CD4-positive, CD25-positive, alpha-beta regulatory T cell (primary cell): Measurements from ENCODE around the gene POLR2E. TPM values are rescaled to one million over a fixed set of nuclear protein-coding genes. Genes with fewer than 3 reads are reported as not detected.

Experiments used
- ATAC-seq, 2 donors: fragments of 150-1000 bp; cut with Tn5 transposase; one replicate each; pipeline ENCODE4 v1.10.0; 2021; ENCODE audit warnings: low read depth in 2 of 2, moderate number of reproducible peaks in 2 of 2, moderate library complexity in 1 of 2
- DNase-seq, 3 donors: peaks; one replicate each; pipeline versions ENCODE4 v3.0.0 to v3.0.0-alpha.2; 2012 to 2022; ENCODE audit warnings: mixed read lengths in 1 of 3
- H3K27ac ChIP-seq: one replicate; pipeline ENCODE4 v1.7.0; 2013; ENCODE audit warnings: mild to moderate bottlenecking, low read length; ENCODE audit not compliant: insufficient read depth, poor library complexity, severe bottlenecking
- H3K27me3 ChIP-seq: one replicate; pipeline ENCODE4 v1.7.0; 2013; ENCODE audit warnings: low read length; ENCODE audit not compliant: control insufficient read depth, insufficient read depth
- H3K36me3 ChIP-seq: one replicate; pipeline ENCODE4 v1.7.0; 2013; ENCODE audit warnings: mild to moderate bottlenecking, low read length, moderate library complexity; ENCODE audit not compliant: control insufficient read depth, insufficient read depth
- H3K4me1 ChIP-seq: 2 replicates; pipeline ENCODE4 v1.7.0; 2013; ENCODE audit warnings: mild to moderate bottlenecking, low read length; ENCODE audit not compliant: insufficient read depth, control insufficient read depth, poor library complexity, severe bottlenecking
- H3K4me3 ChIP-seq: one replicate; pipeline ENCODE4 v1.7.0; 2013; ENCODE audit warnings: low read depth, mild to moderate bottlenecking, low read length, moderate library complexity
- H3K9me3 ChIP-seq, 2 experiments: 1 replicate in 1 of 2; 2 replicates in 1 of 2; pipeline ENCODE4 v1.7.0; 2013; ENCODE audit warnings: low read length in 2 of 2, mild to moderate bottlenecking in 1 of 2, moderate library complexity in 1 of 2; ENCODE audit not compliant: control insufficient read depth in 2 of 2
- H3K27ac Mint-ChIP-seq, 3 donors: one replicate each; pipeline ENCODE4 v1.8.0; 2020 to 2022; ENCODE audit warnings: mild to moderate bottlenecking in 3 of 3, mixed read lengths in 3 of 3, moderate library complexity in 2 of 3
- H3K27me3 Mint-ChIP-seq: one replicate; pipeline ENCODE4 v1.8.0; 2022; ENCODE audit warnings: mild to moderate bottlenecking, mixed read lengths
- H3K36me3 Mint-ChIP-seq: one replicate; pipeline ENCODE4 v1.8.0; 2020; ENCODE audit warnings: mixed read lengths
- H3K4me1 Mint-ChIP-seq, 4 donors: one replicate each; pipeline ENCODE4 v1.8.0; 2020 to 2022; ENCODE audit warnings: mixed read lengths in 4 of 4, mild to moderate bottlenecking in 1 of 4
- H3K4me3 Mint-ChIP-seq, 4 donors: one replicate each; pipeline ENCODE4 v1.8.0; 2020 to 2022; ENCODE audit warnings: mild to moderate bottlenecking in 4 of 4, mixed read lengths in 4 of 4, moderate library complexity in 3 of 4
- H3K9me3 Mint-ChIP-seq, 7 donors: one replicate each; pipeline ENCODE4 v1.8.0; 2020 to 2022; ENCODE audit warnings: mixed read lengths in 7 of 7, mild to moderate bottlenecking in 3 of 7, moderate library complexity in 2 of 7
- polyA plus RNA-seq, 4 donors: library from polyadenylated mRNA; unstranded; fragments of 300-500 nt; fragmentation: Illumina TruSeq; gene quantifications; one replicate each; pipeline ENCODE4 v1.2.3, GENCODE V29; 2021
- total RNA-seq: library from RNA; stranded (reverse); gene quantifications from one replicate; pipeline ENCODE4 v1.2.3, GENCODE V29; 2022

The POLR2E gene
- total and polyA plus RNA-seq, 5 donors from 2014 or later: 72.4 to 145 (median 125) TPM

DNA sequence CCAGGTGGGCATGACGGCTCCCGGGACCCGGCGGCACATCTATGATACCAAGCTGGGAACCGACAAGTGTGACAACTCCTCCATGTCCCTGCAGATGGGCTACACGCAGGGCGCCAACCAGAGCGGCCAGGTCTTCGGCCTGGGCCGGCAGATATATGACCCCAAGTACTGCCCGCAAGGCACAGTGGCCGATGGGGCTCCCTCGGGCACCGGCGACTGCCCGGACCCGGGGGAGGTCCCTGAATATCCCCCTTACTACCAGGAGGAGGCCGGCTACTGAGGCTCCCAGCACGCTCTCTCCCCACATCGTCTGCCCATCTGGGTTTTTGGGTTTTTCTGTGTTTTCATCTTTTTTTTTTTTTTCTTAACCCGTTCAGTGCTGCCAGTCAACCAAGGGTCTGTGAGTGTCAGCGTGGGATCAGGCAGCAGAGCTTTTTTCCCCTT is 57.5 kb downstream of the POLR2E start:
- peaks cover 18% of the 10 kb centered on the region for H3K36me3 Mint-ChIP-seq
- peaks cover 0 to 69% (median 26%) of the 10 kb centered on the region in 4 donors for H3K4me1 Mint-ChIP-seq
- peaks cover 45% of the 10 kb centered on the region for H3K4me1 ChIP-seq
- no peaks in the 10 kb centered on the region for H3K27me3 Mint-ChIP-seq
- H3K27ac ChIP-seq: peak overlapping the region; percentile 63
- H3K4me3 ChIP-seq: peak overlapping the region; percentile 13
- peaks cover 35% of the 10 kb centered on the region for H3K36me3 ChIP-seq
- H3K9me3 Mint-ChIP-seq: peaks cover 0 to 2% (median 0%) of the 10 kb centered on the region in 7 donors
- H3K9me3 ChIP-seq: no peaks in the 10 kb centered on the region
- ATAC-seq (no peak), DNase-seq (no peak)
- peak overlapping the region; percentile 83 to 95 (median 84) for H3K27ac Mint-ChIP-seq
- H3K4me3 Mint-ChIP-seq: peak overlapping the region; percentile 73 to 99 (median 95)
- H3K27me3 ChIP-seq: no peaks in the 10 kb centered on the region

Other genes with a start within 250 kb of the POLR2E start
- gene ELANE, start 243.1 kb downstream of the POLR2E start, total RNA-seq: not detected
- gene ELANE, start 243.1 kb downstream of the POLR2E start, polyA plus RNA-seq: not detected
- 1.9 TPM for gene CFD, start 235.7 kb downstream of the POLR2E start, total RNA-seq
- 1 to 10 TPM; 2.0 to 6.4 (median 2.5) TPM for gene CFD, start 235.7 kb downstream of the POLR2E start, polyA plus RNA-seq
- 71.5 TPM for gene MED16, start 202.2 kb downstream of the POLR2E start, total RNA-seq
- gene MED16, start 202.2 kb downstream of the POLR2E start, polyA plus RNA-seq: 10 to 100 TPM; 61.9 to 91.7 (median 81.4) TPM
- gene RNU6-9, start 201.9 kb downstream of the POLR2E start, total RNA-seq: not detected
- gene RNU6-9, start 201.9 kb downstream of the POLR2E start, polyA plus RNA-seq: not detected
- gene R3HDM4, start 182.2 kb downstream of the POLR2E start, total RNA-seq: 266 TPM
- 100 to 1,000 TPM; 249 to 283 (median 267) TPM for gene R3HDM4, start 182.2 kb downstream of the POLR2E start, polyA plus RNA-seq
- 0.86 TPM for gene KISS1R, start 178.0 kb downstream of the POLR2E start, total RNA-seq
- gene KISS1R, start 178.0 kb downstream of the POLR2E start, polyA plus RNA-seq: 1 to 10 TPM in 1 of 4 donors, under 1 TPM in 2, not detected in 1; 0.21 to 1.2 (median 0.48) TPM
- 14.4 TPM for gene ARID3A, start 169.3 kb downstream of the POLR2E start, total RNA-seq
- 1 to 10 TPM in 2 of 4 donors, under 1 TPM in 2; 0.63 to 1.4 (median 0.99) TPM for gene ARID3A, start 169.3 kb downstream of the POLR2E start, polyA plus RNA-seq
- gene WDR18, start 111.0 kb downstream of the POLR2E start, total RNA-seq: 23.8 TPM
- gene WDR18, start 111.0 kb downstream of the POLR2E start, polyA plus RNA-seq: 10 to 100 TPM; 55.4 to 71.1 (median 64.9) TPM
- not detected for gene GRIN3B, start 95.0 kb downstream of the POLR2E start, total RNA-seq
- not detected for gene GRIN3B, start 95.0 kb downstream of the POLR2E start, polyA plus RNA-seq
- 339 TPM for gene TMEM259, start 74.3 kb downstream of the POLR2E start, total RNA-seq
- 10 to 100 TPM; 51.6 to 67.1 (median 54.2) TPM for gene TMEM259, start 74.3 kb downstream of the POLR2E start, polyA plus RNA-seq
- gene RNU6-2, start 73.9 kb downstream of the POLR2E start, total RNA-seq: not detected
- gene RNU6-2, start 73.9 kb downstream of the POLR2E start, polyA plus RNA-seq: not detected
- gene CNN2, start 68.8 kb downstream of the POLR2E start, total RNA-seq: 397 TPM
- 100 to 1,000 TPM; 378 to 426 (median 401) TPM for gene CNN2, start 68.8 kb downstream of the POLR2E start, polyA plus RNA-seq
- gene ABCA7, start 55.3 kb downstream of the POLR2E start, total RNA-seq: 161 TPM
- gene ABCA7, start 55.3 kb downstream of the POLR2E start, polyA plus RNA-seq: 10 to 100 TPM in 1 of 4 donors, 1 to 10 TPM in 3; 3.4 to 13.3 (median 6.9) TPM
- gene ARHGAP45, start 28.2 kb downstream of the POLR2E start, total RNA-seq: 756 TPM
- 100 to 1,000 TPM; 258 to 297 (median 277) TPM for gene ARHGAP45, start 28.2 kb downstream of the POLR2E start, polyA plus RNA-seq
- 112 TPM for gene GPX4, start 8.6 kb upstream of the POLR2E start, total RNA-seq
- 100 to 1,000 TPM; 318 to 406 (median 354) TPM for gene GPX4, start 8.6 kb upstream of the POLR2E start, polyA plus RNA-seq
- 139 TPM for gene SBNO2, start 78.9 kb upstream of the POLR2E start, total RNA-seq
- gene SBNO2, start 78.9 kb upstream of the POLR2E start, polyA plus RNA-seq: 1 to 10 TPM; 2.0 to 5.1 (median 2.7) TPM
- 71.4 TPM for gene STK11, start 110.4 kb upstream of the POLR2E start, total RNA-seq
- gene STK11, start 110.4 kb upstream of the POLR2E start, polyA plus RNA-seq: 10 to 100 TPM; 11.9 to 23.0 (median 17.4) TPM
- gene CBARP, start 142.6 kb upstream of the POLR2E start, total RNA-seq: 0.12 TPM
- gene CBARP, start 142.6 kb upstream of the POLR2E start, polyA plus RNA-seq: not detected
- gene ATP5F1D, start 146.4 kb upstream of the POLR2E start, total RNA-seq: 124 TPM
- 100 to 1,000 TPM; 208 to 236 (median 223) TPM for gene ATP5F1D, start 146.4 kb upstream of the POLR2E start, polyA plus RNA-seq
- 126 TPM for gene MIDN, start 153.2 kb upstream of the POLR2E start, total RNA-seq
- 1 to 10 TPM; 1.4 to 3.4 (median 1.8) TPM for gene MIDN, start 153.2 kb upstream of the POLR2E start, polyA plus RNA-seq
- 497 TPM for gene CIRBP, start 174.0 kb upstream of the POLR2E start, total RNA-seq
- gene CIRBP, start 174.0 kb upstream of the POLR2E start, polyA plus RNA-seq: 100 to 1,000 TPM; 172 to 243 (median 210) TPM
- gene FAM174C, start 180.2 kb upstream of the POLR2E start, total RNA-seq: 44.2 TPM
- gene FAM174C, start 180.2 kb upstream of the POLR2E start, polyA plus RNA-seq: 10 to 100 TPM; 72.9 to 91.3 (median 88.4) TPM
- not detected for gene EFNA2, start 190.5 kb upstream of the POLR2E start, total RNA-seq
- not detected for gene EFNA2, start 190.5 kb upstream of the POLR2E start, polyA plus RNA-seq